Sigmoid colon (tissue), 7 donors: ENCODE measurements around the gene ELOA. TPM values are rescaled to one million over a fixed set of nuclear protein-coding genes. Genes with fewer than 3 reads are reported as not detected.

ENCODE experiments used
- DNase-seq: peaks from one replicate; pipeline ENCODE4 v3.0.0-alpha.2; 2019
- H3K27ac ChIP-seq, 4 donors: fragments of 200-600 bp; sonication (generic); one replicate each; pipeline ENCODE4 v1.5.1; 2016 to 2019; ENCODE audit warnings: mild to moderate bottlenecking in 1 of 4
- H3K27me3 ChIP-seq, 3 donors: fragments of 200-600 bp; sonication (generic); one replicate each; pipeline ENCODE4 v1.5.1; 2019; ENCODE audit warnings: mild to moderate bottlenecking in 1 of 3
- H3K36me3 ChIP-seq, 4 donors: fragments of 200-600 bp; sonication (generic); one replicate each; pipeline ENCODE4 v1.5.1; 2016 to 2019
- H3K4me1 ChIP-seq, 4 donors: fragments of 200-600 bp; sonication (generic); one replicate each; pipeline ENCODE4 v1.5.1; 2017 to 2019
- H3K4me3 ChIP-seq, 4 donors: fragments of 200-600 bp; sonication (generic); one replicate each; pipeline ENCODE4 v1.5.1; 2017 to 2019; ENCODE audit warnings: mild to moderate bottlenecking in 2 of 4, moderate library complexity in 1 of 4
- H3K9me3 ChIP-seq, 4 donors: fragments of 200-600 bp in 3 of 4; sonication (generic) in 3 of 4; one replicate each; pipeline versions ENCODE4 v1.5.1 to v1.6.1; 2013 to 2019
- CTCF ChIP-seq, 4 experiments: fragments of 450-650 bp in 3 of 4; fragments of 200-600 bp in 1 of 4; IDR thresholded peaks; one replicate each; pipeline ENCODE4 v1.5.1; 2016 to 2019; ENCODE audit warnings: antibody characterized with exemption in 4 of 4, mild to moderate bottlenecking in 3 of 4, moderate library complexity in 2 of 4
- EP300 ChIP-seq, 4 donors: sonication (generic); formaldehyde crosslinking; IDR thresholded peaks; one replicate each; pipeline ENCODE4 v1.6.1; 2017; ENCODE audit warnings: antibody characterized with exemption in 4 of 4
- POLR2A ChIP-seq, 2 donors: fragments of 450-650 bp; IDR thresholded peaks; one replicate each; pipeline ENCODE4 v1.6.1; 2016; ENCODE audit warnings: antibody characterized with exemption in 2 of 2, mild to moderate bottlenecking in 2 of 2, moderate library complexity in 2 of 2
- POLR2AphosphoS5 ChIP-seq, 4 donors: sonication (generic); formaldehyde crosslinking; IDR thresholded peaks; one replicate each; pipeline ENCODE4 v1.6.1; 2017; ENCODE audit warnings: antibody characterized with exemption in 4 of 4
- WGBS, 2 donors: extraction: QIAGEN DNeasy Blood & Tissue Kit; methylation state at CpG; one replicate each; pipeline ENCODE4 v1.1.7; 2013; 5-methylcytosine and 5-hydroxymethylcytosine counted together
- intact Hi-C: fragments of 100-400 bp; cut with DNase I; formaldehyde crosslinking; loops from one replicate; pipeline ENCODE4 v1.15.1; 2023
- polyA plus RNA-seq, 3 donors: library from polyadenylated mRNA; stranded (reverse); fragments of 200-250 nt; gene quantifications; one replicate each; pipeline ENCODE4 v1.2.3, GENCODE V29; 2013
- total RNA-seq, 4 donors: library from RNA; depleted of rRNA; stranded (reverse); fragments of >200 nt; gene quantifications; one replicate each; pipeline ENCODE4 v1.1.0, GENCODE V29; 2016
- donor health status: healthy with polysubstance abuse.
- donor health status: Bipolar disorder and iron deficiency.
- donor health status: healthy.

ELOA gene
- total and polyA plus RNA-seq, 7 donors = 12.3 to 29.9 (median 25.7) TPM

- Histone ChIP-seq H3K36me3 (peaks cover 0 to 24% (median 0%) of the 10 kb centered on the region in 4 donors), H3K4me1 (peaks cover 0 to 25% (median 12%) of the 10 kb centered on the region in 4 donors), H3K27ac (no peak overlapping the region), H3K4me3 (no peak overlapping the region), H3K9me3 (no peaks in the 10 kb centered on the region), H3K27me3 (no peaks in the 10 kb centered on the region)
- intact Hi-C loops = loop anchor here (2.0 to 10.0 kb wide), 3 partner anchors 92 to 342 kb away; partner anchors contain the start of genes FUCA1 and MYOM3
- DNase-seq = no peak
- TF ChIP-seq CTCF (IDR thresholded peaks at IDR 0.05) (no peak), POLR2A (IDR thresholded peaks at IDR 0.05) (no peak), POLR2AphosphoS5 (IDR thresholded peaks at IDR 0.05) (no peak), EP300 (IDR thresholded peaks at IDR 0.05) (no peak)
- 92 to 94% methylated on average over 10 of the region's 10 CpGs for WGBS, 2 donors
Observed at GRCh38 chr1:23772854-23773242, 29.6 kb downstream of the ELOA start.

- no peak overlapping the region for H3K27ac ChIP-seq
- intact Hi-C loops = loop anchor here (10.0 kb wide), 2 partner anchors 90 to 340 kb away; partner anchors contain the start of genes FUCA1 and MYOM3
Observed at GRCh38 chr1:23774174-23774880, 31.1 kb downstream of the ELOA start.

GRCh38 chr1:23776217-23776616 lies 32.9 kb downstream of the ELOA start:
- no peak for DNase-seq
- Histone ChIP-seq H3K36me3 (peaks cover 0 to 20% (median 0%) of the 10 kb centered on the region in 4 donors), H3K9me3 (no peaks in the 10 kb centered on the region), H3K27me3 (no peaks in the 10 kb centered on the region), H3K4me3 (no peak overlapping the region), H3K27ac (no peak overlapping the region), H3K4me1 (peaks cover 0 to 43% (median 26%) of the 10 kb centered on the region in 4 donors)
- no peak for TF ChIP-seq EP300 (IDR thresholded peaks at IDR 0.05)
- 81 to 87% methylated on average over 2 of the region's 2 CpGs for WGBS, 2 donors
- intact Hi-C loops = loop anchor here (10.0 kb wide), 2 partner anchors 89 to 339 kb away; partner anchors contain the start of genes FUCA1 and MYOM3

More at GRCh38 chr1:23774174-23774880, 31.1 kb downstream of the ELOA start:
- H3K4me1 ChIP-seq = peaks cover 0 to 32% (median 19%) of the 10 kb centered on the region in 4 donors
- H3K36me3 ChIP-seq = peaks cover 0 to 14% (median 0%) of the 10 kb centered on the region in 4 donors
- 65 to 76% methylated on average over 6 of the region's 6 CpGs for WGBS, 2 donors
- H3K27me3 ChIP-seq = no peaks in the 10 kb centered on the region
- no peak overlapping the region for H3K4me3 ChIP-seq
- TF ChIP-seq EP300 (IDR thresholded peaks at IDR 0.05) (no peak), POLR2A (IDR thresholded peaks at IDR 0.05) (no peak), CTCF (IDR thresholded peaks at IDR 0.05) (no peak), POLR2AphosphoS5 (IDR thresholded peaks at IDR 0.05) (no peak)
- H3K9me3 ChIP-seq = no peaks in the 10 kb centered on the region
- no peak for DNase-seq

- intact Hi-C loops = loop anchor here (10.0 kb wide), 2 partner anchors 87 to 337 kb away; partner anchors contain the start of genes FUCA1 and MYOM3
- H3K4me1 ChIP-seq = peaks cover 0 to 36% (median 24%) of the 10 kb centered on the region in 4 donors
- peak within 1 kb of the TSS; percentile 60 to 100 (median 82) for H3K4me3 ChIP-seq
- peak; percentile 94 for DNase-seq
- H3K9me3 ChIP-seq = no peaks in the 10 kb centered on the region
- 0 to 1% methylated on average over 89 to 91 of the region's 91 CpGs for WGBS, 2 donors
- H3K27me3 ChIP-seq = no peaks in the 10 kb centered on the region
- no peak for TF ChIP-seq EP300 (IDR thresholded peaks at IDR 0.05)
- TF ChIP-seq CTCF (IDR thresholded peaks at IDR 0.05) = no peak
- TF ChIP-seq POLR2A (IDR thresholded peaks at IDR 0.05) = peak; percentile 22 to 39
- peak; percentile 85 to 94 (median 93) for TF ChIP-seq POLR2AphosphoS5 (IDR thresholded peaks at IDR 0.05)
- peak within 1 kb of the TSS; percentile 80 to 96 (median 90) for H3K27ac ChIP-seq
- H3K36me3 ChIP-seq = peaks cover 0 to 31% (median 0%) of the 10 kb centered on the region in 4 donors
Observed at GRCh38 chr1:23777979-23778814, 34.9 kb downstream of the ELOA start, which contains the start of gene PITHD1. Gene PITHD1 (plus strand): TSS chr1:23778418. CDS start chr1:23778516, 98 bp downstream.
